Panc1 (cell line): Measurements from ENCODE around the gene OR10A3.

Source experiments
- POLR2AphosphoS5 ChIP-seq: IDR thresholded peaks from 2 replicates; pipeline ENCODE4 v1.6.1; 2012; ENCODE audit warnings: mild to moderate bottlenecking, low read depth, low read length, moderate library complexity
- SIN3A ChIP-seq: IDR thresholded peaks from 2 replicates; pipeline ENCODE4 v1.6.1; 2012; ENCODE audit warnings: low read depth, mild to moderate bottlenecking, low read length, moderate library complexity, borderline replicate concordance; ENCODE audit not compliant: insufficient read depth
- TCF7L2 ChIP-seq: IDR thresholded peaks from 2 replicates; pipeline ENCODE4 v1.6.1; 2011; ENCODE audit warnings: mild to moderate bottlenecking, low read depth, low read length, inconsistent platforms
- TF ChIP-seq, protein P1 (sequence below): fragments of 450-650 bp; IDR thresholded peaks from 2 replicates; pipeline ENCODE4 v1.5.1; 2017; ENCODE audit warnings: mild to moderate bottlenecking
- TF ChIP-seq, protein P2 (sequence below), 2 experiments: IDR thresholded peaks; 2 replicates each; pipeline ENCODE4 v1.6.1; 2011 to 2012; ENCODE audit warnings: low read depth in 2 of 2, control low read depth in 1 of 2, low read length in 1 of 2, mild to moderate bottlenecking in 1 of 2, moderate library complexity in 1 of 2; ENCODE audit not compliant: insufficient read depth in 1 of 2

DNA sequence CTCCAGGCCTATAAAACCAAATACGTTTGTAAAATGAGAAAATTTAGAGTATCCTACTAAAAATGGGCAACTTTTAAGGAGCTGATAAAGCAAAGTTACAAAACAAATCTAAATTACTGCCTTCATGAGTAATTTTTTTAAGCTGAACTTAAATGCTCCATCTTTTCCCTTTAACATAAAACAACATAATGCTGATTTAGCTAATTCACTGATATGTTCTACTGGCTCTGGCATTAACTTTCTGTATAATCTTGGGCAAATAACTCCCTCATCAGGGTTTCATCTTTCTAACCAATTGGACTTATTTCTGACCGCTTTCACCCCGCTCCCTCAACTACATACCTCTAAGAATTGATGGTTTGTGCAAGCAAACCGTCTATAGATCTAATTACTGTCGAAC, 362 bp downstream of the OR10A3 start:
- TF ChIP-seq, protein P1, sequence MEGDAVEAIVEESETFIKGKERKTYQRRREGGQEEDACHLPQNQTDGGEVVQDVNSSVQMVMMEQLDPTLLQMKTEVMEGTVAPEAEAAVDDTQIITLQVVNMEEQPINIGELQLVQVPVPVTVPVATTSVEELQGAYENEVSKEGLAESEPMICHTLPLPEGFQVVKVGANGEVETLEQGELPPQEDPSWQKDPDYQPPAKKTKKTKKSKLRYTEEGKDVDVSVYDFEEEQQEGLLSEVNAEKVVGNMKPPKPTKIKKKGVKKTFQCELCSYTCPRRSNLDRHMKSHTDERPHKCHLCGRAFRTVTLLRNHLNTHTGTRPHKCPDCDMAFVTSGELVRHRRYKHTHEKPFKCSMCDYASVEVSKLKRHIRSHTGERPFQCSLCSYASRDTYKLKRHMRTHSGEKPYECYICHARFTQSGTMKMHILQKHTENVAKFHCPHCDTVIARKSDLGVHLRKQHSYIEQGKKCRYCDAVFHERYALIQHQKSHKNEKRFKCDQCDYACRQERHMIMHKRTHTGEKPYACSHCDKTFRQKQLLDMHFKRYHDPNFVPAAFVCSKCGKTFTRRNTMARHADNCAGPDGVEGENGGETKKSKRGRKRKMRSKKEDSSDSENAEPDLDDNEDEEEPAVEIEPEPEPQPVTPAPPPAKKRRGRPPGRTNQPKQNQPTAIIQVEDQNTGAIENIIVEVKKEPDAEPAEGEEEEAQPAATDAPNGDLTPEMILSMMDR, result no peak
- TF ChIP-seq, protein P2, sequence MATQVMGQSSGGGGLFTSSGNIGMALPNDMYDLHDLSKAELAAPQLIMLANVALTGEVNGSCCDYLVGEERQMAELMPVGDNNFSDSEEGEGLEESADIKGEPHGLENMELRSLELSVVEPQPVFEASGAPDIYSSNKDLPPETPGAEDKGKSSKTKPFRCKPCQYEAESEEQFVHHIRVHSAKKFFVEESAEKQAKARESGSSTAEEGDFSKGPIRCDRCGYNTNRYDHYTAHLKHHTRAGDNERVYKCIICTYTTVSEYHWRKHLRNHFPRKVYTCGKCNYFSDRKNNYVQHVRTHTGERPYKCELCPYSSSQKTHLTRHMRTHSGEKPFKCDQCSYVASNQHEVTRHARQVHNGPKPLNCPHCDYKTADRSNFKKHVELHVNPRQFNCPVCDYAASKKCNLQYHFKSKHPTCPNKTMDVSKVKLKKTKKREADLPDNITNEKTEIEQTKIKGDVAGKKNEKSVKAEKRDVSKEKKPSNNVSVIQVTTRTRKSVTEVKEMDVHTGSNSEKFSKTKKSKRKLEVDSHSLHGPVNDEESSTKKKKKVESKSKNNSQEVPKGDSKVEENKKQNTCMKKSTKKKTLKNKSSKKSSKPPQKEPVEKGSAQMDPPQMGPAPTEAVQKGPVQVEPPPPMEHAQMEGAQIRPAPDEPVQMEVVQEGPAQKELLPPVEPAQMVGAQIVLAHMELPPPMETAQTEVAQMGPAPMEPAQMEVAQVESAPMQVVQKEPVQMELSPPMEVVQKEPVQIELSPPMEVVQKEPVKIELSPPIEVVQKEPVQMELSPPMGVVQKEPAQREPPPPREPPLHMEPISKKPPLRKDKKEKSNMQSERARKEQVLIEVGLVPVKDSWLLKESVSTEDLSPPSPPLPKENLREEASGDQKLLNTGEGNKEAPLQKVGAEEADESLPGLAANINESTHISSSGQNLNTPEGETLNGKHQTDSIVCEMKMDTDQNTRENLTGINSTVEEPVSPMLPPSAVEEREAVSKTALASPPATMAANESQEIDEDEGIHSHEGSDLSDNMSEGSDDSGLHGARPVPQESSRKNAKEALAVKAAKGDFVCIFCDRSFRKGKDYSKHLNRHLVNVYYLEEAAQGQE (IDR thresholded peaks at IDR 0.05; ENCODE audit: insufficient read depth in 1 of 2, low read depth in 2 of 2, low read length in 1 of 2), result no peak
- TF ChIP-seq SIN3A (no peak), POLR2AphosphoS5 (no peak), TCF7L2 (no peak)
